MM.1S (cell line): ENCODE data around the gene PLD4.

Source experiments
- EZH2phosphoT487 ChIP-seq: fragments of 300-600 bp; sonication (generic); IDR thresholded peaks from 2 replicates; pipeline ENCODE4 v1.6.1; 2018; ENCODE audit warnings: antibody characterized with exemption, low read length
- TF ChIP-seq, protein P1 (sequence below): fragments of 300-600 bp; sonication (generic); IDR thresholded peaks from 2 replicates; pipeline ENCODE4 v1.5.1; 2016; ENCODE audit warnings: antibody characterized with exemption, low read length, mixed read lengths

- TF ChIP-seq, protein P1, sequence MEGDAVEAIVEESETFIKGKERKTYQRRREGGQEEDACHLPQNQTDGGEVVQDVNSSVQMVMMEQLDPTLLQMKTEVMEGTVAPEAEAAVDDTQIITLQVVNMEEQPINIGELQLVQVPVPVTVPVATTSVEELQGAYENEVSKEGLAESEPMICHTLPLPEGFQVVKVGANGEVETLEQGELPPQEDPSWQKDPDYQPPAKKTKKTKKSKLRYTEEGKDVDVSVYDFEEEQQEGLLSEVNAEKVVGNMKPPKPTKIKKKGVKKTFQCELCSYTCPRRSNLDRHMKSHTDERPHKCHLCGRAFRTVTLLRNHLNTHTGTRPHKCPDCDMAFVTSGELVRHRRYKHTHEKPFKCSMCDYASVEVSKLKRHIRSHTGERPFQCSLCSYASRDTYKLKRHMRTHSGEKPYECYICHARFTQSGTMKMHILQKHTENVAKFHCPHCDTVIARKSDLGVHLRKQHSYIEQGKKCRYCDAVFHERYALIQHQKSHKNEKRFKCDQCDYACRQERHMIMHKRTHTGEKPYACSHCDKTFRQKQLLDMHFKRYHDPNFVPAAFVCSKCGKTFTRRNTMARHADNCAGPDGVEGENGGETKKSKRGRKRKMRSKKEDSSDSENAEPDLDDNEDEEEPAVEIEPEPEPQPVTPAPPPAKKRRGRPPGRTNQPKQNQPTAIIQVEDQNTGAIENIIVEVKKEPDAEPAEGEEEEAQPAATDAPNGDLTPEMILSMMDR = no peak
- TF ChIP-seq EZH2phosphoT487 = no peak
These were observed 39.9 kb downstream of the PLD4 start for GRCh38 chr14:104964546-104964945.
